KOPT-K1 (cell line): Measurements from ENCODE around the gene CACHD1.

Source experiments
- H3K27ac ChIP-seq: fragments of 200-600 bp; sonication (generic); 2 replicates; pipeline ENCODE4 v1.5.1; 2016; ENCODE audit warnings: antibody characterized with exemption, mild to moderate bottlenecking, low read depth, low read length; ENCODE audit not compliant: poor library complexity, severe bottlenecking
- H3K36me3 ChIP-seq: fragments of 200-600 bp; sonication (generic); 2 replicates; pipeline ENCODE4 v1.5.1; 2017; ENCODE audit warnings: antibody characterized with exemption, mild to moderate bottlenecking, low read length, moderate library complexity; ENCODE audit not compliant: insufficient read depth
- H3K9me3 ChIP-seq: fragments of 200-600 bp; sonication (generic); 2 replicates; pipeline ENCODE4 v1.5.1; 2017; ENCODE audit warnings: antibody characterized with exemption, low read length, mild to moderate bottlenecking; ENCODE audit not compliant: insufficient read depth, poor library complexity, severe bottlenecking

Gene CACHD1

DNA sequence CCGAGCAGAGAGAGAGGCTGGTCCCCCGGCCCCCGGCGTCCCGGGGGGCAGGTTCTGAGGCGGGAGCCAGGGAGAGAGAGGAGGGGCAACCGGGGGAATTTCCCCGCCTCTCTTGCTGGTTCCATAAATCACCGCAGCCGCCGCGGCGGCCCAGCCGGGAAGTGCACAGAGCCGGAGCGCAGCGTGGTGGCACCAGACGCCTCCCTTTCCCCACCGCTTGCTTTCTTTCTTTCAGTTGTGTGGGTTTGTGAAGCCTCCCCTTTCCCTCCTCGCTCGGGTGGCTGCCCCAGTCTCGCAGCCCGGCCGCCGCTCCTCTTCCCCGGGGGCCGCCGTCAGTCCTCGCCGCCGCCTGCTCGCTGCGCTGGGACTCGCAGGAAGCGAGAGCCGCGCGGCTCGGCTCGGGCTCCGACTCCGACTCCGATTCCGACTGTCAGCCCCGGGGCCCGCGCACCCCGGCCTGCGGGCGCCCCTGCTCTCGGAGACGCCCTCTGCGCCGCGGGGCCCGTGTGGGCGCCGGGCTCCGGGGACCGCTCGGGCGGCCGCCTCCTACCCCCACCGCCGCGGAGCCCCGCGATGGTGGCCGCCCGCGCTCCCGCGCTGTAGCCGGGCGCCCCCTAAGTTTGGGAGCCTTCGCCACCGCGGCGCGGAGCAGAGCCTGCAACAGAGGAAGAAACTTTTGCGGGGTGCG, at the start of gene CACHD1:
Gene CACHD1 (plus strand): TSS at position 153 of the 688 bp plus-strand sequence. CDS start 616 bp downstream, outside the sequence.
- no peaks in the 10 kb centered on the region for H3K9me3 ChIP-seq
- H3K27ac ChIP-seq = no peak within 1 kb of the TSS
- H3K36me3 ChIP-seq = no peaks in the 10 kb centered on the region

DNA sequence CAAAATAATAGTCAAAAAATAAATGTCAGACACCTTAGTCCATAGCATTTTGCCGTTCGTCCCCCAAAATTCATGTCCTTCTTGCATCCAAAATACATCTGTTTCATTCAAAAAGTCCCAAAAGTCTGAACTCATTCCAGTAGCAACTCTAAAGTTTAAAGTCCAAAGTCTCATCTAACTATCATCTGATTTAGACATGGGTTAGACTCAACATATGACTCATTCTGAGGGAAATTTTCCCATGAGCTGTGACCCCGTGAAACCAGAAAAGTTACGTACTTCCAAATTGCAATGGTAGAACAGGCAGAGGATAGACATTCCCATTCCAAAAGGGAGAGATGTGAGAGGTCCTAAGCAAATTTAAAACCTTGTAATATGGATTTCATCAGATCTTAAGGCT, 48.6 kb upstream of the CACHD1 start:
- no peak overlapping the region for H3K27ac ChIP-seq
- H3K36me3 ChIP-seq = no peaks in the 10 kb centered on the region
- H3K9me3 ChIP-seq = no peaks in the 10 kb centered on the region

DNA sequence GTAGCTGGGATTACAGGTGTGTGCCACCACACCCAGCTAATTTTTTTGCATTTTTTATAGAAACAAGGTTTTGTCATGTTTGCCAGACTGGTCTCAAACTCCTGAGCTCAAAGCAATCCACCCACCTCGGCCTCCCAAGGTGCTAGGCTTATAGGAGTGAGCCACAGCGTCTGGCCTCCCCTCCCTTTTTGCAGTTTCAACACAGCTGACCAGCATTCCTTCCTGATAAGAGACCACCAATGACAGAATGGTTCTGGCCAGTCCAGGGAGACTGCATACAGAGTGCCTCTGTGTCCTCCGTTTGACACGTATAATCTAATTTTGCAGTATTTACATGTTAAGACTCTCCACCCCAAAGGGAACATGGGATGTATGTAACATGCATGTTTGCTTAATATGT, 46.4 kb upstream of the CACHD1 start:
- no peak overlapping the region for H3K27ac ChIP-seq
- H3K36me3 ChIP-seq = no peaks in the 10 kb centered on the region
- H3K9me3 ChIP-seq = no peaks in the 10 kb centered on the region

DNA sequence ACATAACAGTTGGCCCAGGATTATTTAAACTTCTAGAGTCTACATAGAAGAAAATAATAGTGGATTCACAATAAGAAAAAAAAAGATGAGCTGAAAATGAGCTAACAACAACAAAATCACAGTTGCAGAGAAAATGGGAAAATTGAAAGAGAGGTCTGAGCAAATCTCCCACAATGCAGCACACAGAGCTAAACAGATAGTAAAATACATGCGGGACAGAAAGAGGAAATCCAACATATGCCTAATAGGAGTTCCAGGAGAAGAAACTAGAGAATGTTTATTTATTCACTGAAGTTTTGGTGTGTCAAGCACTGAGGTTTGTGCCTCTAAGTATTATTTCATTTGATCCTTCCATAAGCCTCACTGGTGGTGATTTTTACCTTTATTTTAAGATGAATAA, 45.5 kb upstream of the CACHD1 start:
- no peak overlapping the region for H3K27ac ChIP-seq
- no peaks in the 10 kb centered on the region for H3K36me3 ChIP-seq
- no peaks in the 10 kb centered on the region for H3K9me3 ChIP-seq

DNA sequence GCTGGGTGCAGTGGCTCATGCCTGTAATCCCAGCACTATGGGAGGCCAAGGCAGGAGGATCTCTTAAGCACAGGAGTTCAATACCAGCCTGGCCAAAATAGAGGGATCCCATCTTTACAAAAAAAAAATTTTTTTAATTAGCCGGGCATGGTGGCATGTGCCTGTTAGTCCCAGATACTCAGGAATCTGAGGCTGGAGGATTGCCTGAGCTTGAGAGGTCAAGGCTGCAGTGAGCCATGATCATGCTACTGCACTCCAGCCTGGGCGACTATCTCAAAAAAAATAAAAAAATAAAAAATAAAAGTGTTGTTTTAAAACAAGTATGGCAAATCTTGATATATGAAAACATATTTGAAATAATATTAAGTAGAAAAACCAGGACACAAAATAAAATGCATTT, 44.4 kb upstream of the CACHD1 start:
- no peak overlapping the region for H3K27ac ChIP-seq

DNA sequence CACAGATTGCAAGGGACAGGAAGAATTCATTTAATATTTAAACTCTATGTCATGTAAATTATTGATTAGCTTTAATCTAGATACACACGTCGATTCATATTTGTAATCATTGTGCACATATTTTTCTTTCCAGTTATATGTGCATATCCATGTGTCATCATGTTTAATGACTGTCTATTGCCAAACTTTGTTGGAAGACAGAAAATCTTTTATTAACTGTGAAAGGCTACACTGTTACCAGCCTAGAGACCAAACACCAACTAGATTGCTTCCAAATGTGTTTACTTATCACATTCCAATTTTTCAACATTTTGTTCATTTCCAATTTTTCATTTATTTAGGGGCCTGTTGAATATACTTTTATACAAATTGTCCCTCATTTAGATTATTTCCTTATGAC, 43.2 kb upstream of the CACHD1 start:
- H3K9me3 ChIP-seq = no peaks in the 10 kb centered on the region
- H3K27ac ChIP-seq = no peak overlapping the region

More for the DNA sequence above, 44.4 kb upstream of the CACHD1 start:
- Histone ChIP-seq H3K36me3 (no peaks in the 10 kb centered on the region), H3K9me3 (no peaks in the 10 kb centered on the region)

DNA sequence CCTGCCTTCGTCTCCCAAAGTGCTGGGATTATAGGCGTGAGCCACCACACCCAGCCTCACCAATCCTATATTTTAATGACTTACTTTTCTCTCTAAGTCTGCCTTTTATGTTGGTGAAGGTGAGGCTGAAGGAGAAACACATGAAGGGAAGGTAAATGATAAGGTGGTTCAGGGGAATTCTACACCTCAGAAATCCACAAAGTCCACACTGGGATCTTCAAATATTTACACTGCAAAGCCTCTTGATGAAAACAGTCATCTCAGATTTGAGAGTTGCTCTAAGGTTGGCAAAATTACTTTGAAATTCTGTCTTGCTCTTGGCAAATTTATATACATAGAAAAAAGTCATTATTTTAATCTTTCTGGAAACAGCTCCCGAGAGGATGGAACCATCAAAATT, 42.0 kb upstream of the CACHD1 start:
- no peaks in the 10 kb centered on the region for H3K9me3 ChIP-seq
- H3K36me3 ChIP-seq = no peaks in the 10 kb centered on the region
- no peak overlapping the region for H3K27ac ChIP-seq

More for the DNA sequence above, 43.2 kb upstream of the CACHD1 start:
- H3K36me3 ChIP-seq = no peaks in the 10 kb centered on the region

DNA sequence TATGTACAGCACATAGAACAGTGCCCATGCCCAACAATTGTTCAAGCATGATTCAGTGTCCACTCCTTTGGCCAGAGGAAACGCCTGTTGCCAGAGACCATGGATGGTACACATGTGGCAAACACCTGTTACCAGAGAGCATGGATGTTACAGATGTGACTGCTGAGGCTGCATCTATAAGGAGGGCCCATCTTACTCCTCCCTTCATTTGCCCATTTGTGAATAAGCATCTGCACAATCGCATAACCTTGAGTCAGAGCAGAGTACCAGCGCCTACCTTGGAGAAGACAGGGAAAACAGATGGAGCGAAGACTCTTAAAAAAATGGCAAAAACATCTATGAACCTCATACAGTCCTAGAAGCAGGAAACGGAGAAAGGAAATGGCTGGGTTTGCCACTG, 36.6 kb upstream of the CACHD1 start:
- H3K9me3 ChIP-seq = no peaks in the 10 kb centered on the region
- no peak overlapping the region for H3K27ac ChIP-seq
- no peaks in the 10 kb centered on the region for H3K36me3 ChIP-seq

DNA sequence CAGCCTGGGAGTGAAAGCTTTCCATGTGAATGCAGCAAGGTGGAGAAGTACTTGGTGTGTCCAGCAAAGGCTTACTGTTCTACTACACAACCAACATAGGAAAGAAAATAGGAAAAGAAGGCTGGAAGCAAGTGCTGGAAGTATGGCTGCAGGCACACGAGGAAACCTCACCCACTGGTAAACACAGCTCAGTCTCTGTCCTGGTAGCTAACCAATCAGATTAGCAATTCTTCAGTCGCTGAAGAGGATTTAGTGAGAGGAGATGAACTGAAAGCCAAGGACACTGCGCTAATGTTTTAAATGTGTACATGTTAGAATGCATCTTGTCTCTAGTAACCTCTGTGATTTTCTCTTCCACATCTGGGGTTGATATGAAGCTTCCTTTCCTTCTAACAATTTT, 36.2 kb upstream of the CACHD1 start:
- Histone ChIP-seq H3K36me3 (no peaks in the 10 kb centered on the region), H3K9me3 (no peaks in the 10 kb centered on the region), H3K27ac (no peak overlapping the region)

DNA sequence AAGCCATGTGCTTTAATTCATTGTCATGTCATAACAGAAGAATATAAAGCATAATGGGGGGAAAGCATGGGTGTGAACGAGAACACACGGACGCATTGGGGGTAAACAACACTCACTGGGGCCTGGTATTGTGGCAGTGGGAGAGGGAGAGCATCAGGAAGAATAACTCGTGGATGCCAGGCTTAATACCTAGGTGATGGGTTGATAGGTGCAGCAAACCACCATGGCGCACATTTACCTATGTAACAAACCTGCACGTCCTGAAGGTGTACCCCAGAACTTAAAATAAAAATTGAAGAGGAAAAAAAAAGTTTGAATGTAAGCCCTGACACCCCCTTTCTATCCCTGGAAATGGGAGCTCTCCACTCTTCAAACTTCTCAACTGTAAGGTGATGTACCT, 34.9 kb upstream of the CACHD1 start:
- H3K36me3 ChIP-seq = no peaks in the 10 kb centered on the region
- H3K9me3 ChIP-seq = no peaks in the 10 kb centered on the region
- no peak overlapping the region for H3K27ac ChIP-seq

DNA sequence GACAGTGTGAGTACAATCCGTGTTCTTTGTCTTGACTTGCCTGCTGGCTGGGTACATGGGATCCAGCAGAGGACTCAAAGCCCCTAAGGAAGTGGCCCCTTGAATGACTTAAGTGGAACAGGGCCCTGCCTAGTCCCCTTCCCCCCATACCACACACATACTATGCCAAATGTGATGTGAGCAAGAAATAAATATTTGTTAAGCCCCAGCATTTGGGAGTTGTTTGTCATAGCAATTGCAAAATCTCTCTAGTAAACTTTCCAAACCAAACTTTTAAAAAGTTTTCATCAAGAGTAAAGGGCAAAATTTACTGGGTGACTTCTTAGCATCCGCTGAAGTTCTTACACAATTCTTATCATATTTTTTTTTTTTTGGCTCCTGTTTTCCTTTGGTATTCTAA, 32.5 kb upstream of the CACHD1 start:
- Histone ChIP-seq H3K36me3 (no peaks in the 10 kb centered on the region), H3K27ac (no peak overlapping the region), H3K9me3 (no peaks in the 10 kb centered on the region)

DNA sequence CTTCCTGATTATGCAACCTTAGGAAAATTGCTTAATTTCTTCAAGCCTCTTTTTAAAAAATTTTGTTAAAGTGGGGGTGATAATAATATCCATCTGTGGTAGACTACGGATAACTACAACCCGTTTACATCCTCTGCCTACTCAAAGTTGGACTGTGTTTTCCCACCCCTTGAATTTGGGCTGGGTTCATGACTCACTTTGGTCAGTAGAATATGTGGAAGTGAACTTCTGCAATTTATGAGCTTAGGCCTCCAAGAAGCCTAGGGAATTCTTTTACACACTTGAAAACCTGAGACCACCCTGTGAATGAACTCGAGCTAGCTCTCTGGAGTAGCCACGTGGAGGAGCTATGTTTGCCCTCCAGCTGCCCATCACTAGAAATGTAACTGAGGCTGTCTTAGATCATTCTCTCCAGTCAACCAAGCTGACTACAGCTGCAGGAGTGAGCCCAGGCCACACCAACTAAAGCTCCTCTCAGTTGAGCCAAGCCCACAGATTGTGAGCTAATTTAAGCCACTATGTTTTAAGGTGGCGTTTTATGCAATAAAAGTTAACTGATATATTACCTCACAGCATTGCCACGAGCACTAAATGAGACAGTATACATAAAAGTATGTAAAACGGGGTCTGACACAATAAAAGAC, 29.6 kb upstream of the CACHD1 start:
- Histone ChIP-seq H3K36me3 (no peaks in the 10 kb centered on the region), H3K9me3 (no peaks in the 10 kb centered on the region), H3K27ac (no peak overlapping the region)

DNA sequence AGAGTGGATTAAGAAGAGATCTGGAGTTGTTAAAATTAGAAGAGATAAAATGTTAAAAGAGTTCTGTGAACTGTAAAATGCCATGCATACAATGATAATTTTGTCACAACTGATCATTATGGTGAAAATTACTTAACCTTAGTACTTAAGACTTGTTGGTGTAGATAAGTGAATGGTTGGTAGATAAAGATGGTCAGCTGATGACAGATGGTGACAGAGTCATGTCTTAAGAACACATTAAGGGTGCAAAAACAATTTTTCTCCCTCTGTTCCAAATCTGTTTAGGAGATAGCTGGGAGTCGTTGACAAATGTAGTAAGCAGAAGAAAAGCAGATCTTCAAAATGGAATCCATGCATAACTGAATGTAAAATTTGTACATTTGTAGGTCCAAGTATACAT, 18.5 kb upstream of the CACHD1 start:
- Histone ChIP-seq H3K27ac (no peak overlapping the region), H3K36me3 (no peaks in the 10 kb centered on the region)

DNA sequence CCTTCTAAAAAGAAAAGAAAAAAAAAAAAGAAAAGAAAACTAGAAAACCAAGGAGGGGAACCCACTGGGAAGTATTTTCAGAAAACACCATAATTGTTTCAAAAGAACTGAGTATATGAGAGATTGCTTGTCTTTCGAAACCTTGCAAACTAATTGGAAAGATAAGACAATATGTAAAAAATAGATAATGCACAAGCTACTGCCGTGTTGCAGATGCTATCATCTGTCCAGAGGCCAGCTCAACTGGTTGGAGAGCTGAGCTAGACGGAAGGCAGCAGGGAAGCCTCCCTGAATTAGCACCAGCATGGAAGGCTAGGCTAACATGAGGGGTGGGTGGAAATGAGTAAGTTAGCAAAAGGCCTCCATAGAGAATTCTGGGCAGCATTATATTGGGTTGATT, 16.2 kb upstream of the CACHD1 start:
- H3K36me3 ChIP-seq = no peaks in the 10 kb centered on the region
- H3K9me3 ChIP-seq = no peaks in the 10 kb centered on the region
- no peak overlapping the region for H3K27ac ChIP-seq

More for the DNA sequence above, 18.5 kb upstream of the CACHD1 start:
- H3K9me3 ChIP-seq = no peaks in the 10 kb centered on the region

DNA sequence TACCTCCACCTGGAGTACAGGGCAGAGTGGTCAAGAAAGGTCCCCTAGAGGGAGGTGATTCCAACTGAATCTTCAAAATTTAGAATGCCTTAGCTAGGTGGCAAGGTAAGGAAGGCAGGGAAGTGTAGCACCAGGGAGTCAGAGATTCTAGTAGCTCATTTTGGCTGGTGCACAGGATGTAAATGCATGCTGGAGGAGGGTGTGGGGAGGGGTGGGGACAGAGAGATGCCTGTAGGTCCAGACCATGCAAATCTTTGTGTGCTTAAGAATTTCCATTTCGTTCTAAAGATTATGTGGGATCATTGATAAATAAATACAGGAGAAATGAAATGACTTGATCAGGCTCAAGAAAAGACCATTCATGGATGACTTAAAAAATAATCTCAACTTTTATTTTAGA, 11.0 kb upstream of the CACHD1 start:
- Histone ChIP-seq H3K9me3 (no peaks in the 10 kb centered on the region), H3K36me3 (no peaks in the 10 kb centered on the region), H3K27ac (no peak overlapping the region)

DNA sequence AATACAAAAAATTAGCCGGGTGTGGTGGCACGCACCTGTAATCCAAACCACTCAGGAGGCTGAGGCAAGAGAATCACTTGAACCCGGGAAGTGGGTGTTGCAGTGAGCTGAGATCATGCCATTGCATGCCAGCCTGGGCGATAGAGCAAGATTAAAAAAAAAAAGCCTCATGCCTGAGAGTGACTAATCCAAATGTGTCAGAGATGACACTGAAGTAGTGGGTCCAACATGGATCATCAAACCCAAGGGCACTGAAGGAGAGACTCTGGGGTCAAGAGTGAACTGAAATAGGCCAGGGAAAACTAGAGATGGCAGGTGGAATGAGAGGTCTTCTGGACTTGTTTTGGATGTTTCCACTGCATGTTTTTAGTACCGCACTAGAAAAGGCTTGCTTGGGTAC, 10.2 kb upstream of the CACHD1 start:
- no peak overlapping the region for H3K27ac ChIP-seq

More for the DNA sequence above, 10.2 kb upstream of the CACHD1 start:
- H3K9me3 ChIP-seq = no peaks in the 10 kb centered on the region
- no peaks in the 10 kb centered on the region for H3K36me3 ChIP-seq
